ENCODE measurements around the gene RCN2.

The RCN2 gene

GRCh38 chr15:77002954-77003912 lies 71.7 kb downstream of the RCN2 start:
- Mint-ChIP-seq H3K9me3 (ENCODE audit: low read depth) (no peaks in the 10 kb centered on the region), H3K4me1 (ENCODE audit: low read depth) (peaks cover 81% of the 10 kb centered on the region), H3K27me3 (no peaks in the 10 kb centered on the region), H3K4me3 (peak overlapping the region; percentile 76), H3K27ac (peak overlapping the region; percentile 85), H3K36me3 (peaks cover 5% of the 10 kb centered on the region)
